ENCODE data around the gene DHRS4L2. TPM values are rescaled to one million over a fixed set of nuclear protein-coding genes. Genes with fewer than 3 reads are reported as not detected.
"Not testable (repeated sequence)": the region's sequence is repeated elsewhere in the genome, so short reads cannot be mapped to it uniquely, and the experiment has no call there.

DHRS4L2 gene
- total and polyA plus RNA-seq, 2 experiments from 2014 or later = 15.2 to 28.4 TPM

DNA sequence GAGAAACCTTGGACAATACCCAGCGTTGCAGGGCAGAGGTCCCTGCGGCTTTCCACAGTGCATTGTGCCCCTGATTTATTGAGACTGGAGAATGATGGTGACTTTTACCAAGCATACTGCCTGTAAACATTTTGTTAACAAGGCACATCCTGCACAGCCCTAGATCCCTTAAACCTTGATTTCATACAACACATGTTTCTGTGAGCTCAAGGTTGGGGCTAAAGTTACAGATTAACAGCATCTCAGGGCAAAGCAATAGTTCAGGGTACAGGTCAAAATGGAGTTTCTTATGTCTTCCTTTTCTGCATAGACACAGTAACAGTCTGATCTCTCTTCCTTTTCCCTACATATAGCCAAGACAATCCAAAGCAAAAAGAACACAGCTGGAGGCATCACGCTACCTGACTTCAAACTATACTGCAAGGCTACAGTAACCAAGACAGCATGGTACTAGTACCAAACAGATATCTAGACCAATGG lies 36.2 kb downstream of the DHRS4L2 start:
- not testable (repeated sequence) for H3K9me3 ChIP-seq (ENCODE audit: low read depth); H2AFZ ChIP-seq; H3K4me3 ChIP-seq; DNase-seq (ENCODE audit: low spot score); H3K27ac ChIP-seq; H4K20me1 ChIP-seq (ENCODE audit: insufficient read depth, poor library complexity, severe bottlenecking); H3K36me3 ChIP-seq (replicated peaks; ENCODE audit: insufficient read depth, low read depth); H3K4me2 ChIP-seq; H3K4me1 ChIP-seq (ENCODE audit: insufficient read depth); H3K27me3 ChIP-seq; H3K9me2 ChIP-seq (replicated peaks; ENCODE audit: insufficient read depth); H3K79me2 ChIP-seq
- WGBS (ENCODE audit: low lambda C conversion rate, missing lambda C conversion rate) = 86% methylated on average over 3 of the region's 3 CpGs

- H3K4me1 ChIP-seq (ENCODE audit: insufficient read depth); H3K27me3 ChIP-seq; H3K9me3 ChIP-seq (ENCODE audit: low read depth); H3K27ac ChIP-seq; H3K4me2 ChIP-seq; DNase-seq (ENCODE audit: low spot score); H3K36me3 ChIP-seq (replicated peaks; ENCODE audit: insufficient read depth, low read depth); H2AFZ ChIP-seq; H3K79me2 ChIP-seq; H3K9me2 ChIP-seq (replicated peaks; ENCODE audit: insufficient read depth); H4K20me1 ChIP-seq (ENCODE audit: insufficient read depth, poor library complexity, severe bottlenecking); H3K4me3 ChIP-seq: not testable (repeated sequence)
- WGBS (ENCODE audit: low lambda C conversion rate, missing lambda C conversion rate) = 82% methylated on average over 2 of the region's 3 CpGs
These were observed 41.0 kb downstream of the DHRS4L2 start for GRCh38 chr14:24029687-24030086.

GRCh38 chr14:24031331-24031730 lies 42.6 kb downstream of the DHRS4L2 start:
- 92% methylated on average over 2 of the region's 2 CpGs for WGBS (ENCODE audit: low lambda C conversion rate, missing lambda C conversion rate)
- H3K4me3 ChIP-seq; H3K9me2 ChIP-seq (replicated peaks; ENCODE audit: insufficient read depth); H3K4me1 ChIP-seq (ENCODE audit: insufficient read depth); H3K27me3 ChIP-seq; H3K27ac ChIP-seq; H4K20me1 ChIP-seq (ENCODE audit: insufficient read depth, poor library complexity, severe bottlenecking); H3K79me2 ChIP-seq; H2AFZ ChIP-seq; H3K9me3 ChIP-seq (ENCODE audit: low read depth); DNase-seq (ENCODE audit: low spot score); H3K4me2 ChIP-seq; H3K36me3 ChIP-seq (replicated peaks; ENCODE audit: insufficient read depth, low read depth): not testable (repeated sequence)

- Histone ChIP-seq H4K20me1 (ENCODE audit: insufficient read depth, poor library complexity, severe bottlenecking) (no peaks in the 10 kb centered on the region), H3K4me2 (no peak overlapping the region), H3K4me3 (no peak overlapping the region), H2AFZ (no peak overlapping the region), H3K9me2 (replicated peaks; ENCODE audit: insufficient read depth) (no peaks in the 10 kb centered on the region), H3K27me3 (no peaks in the 10 kb centered on the region), H3K79me2 (no peaks in the 10 kb centered on the region), H3K36me3 (replicated peaks; ENCODE audit: insufficient read depth, low read depth) (no peaks in the 10 kb centered on the region), H3K9me3 (ENCODE audit: low read depth) (no peaks in the 10 kb centered on the region), H3K4me1 (ENCODE audit: insufficient read depth) (peaks cover 3% of the 10 kb centered on the region), H3K27ac (no peak overlapping the region)
- no peak for TF ChIP-seq EZH2phosphoT487 (IDR thresholded peaks at IDR 0.05; ENCODE audit: low read depth, severe bottlenecking, unreplicated experiment)
- TF ChIP-seq EZH2 (IDR thresholded peaks at IDR 0.05; ENCODE audit: borderline replicate concordance) = no peak
- TF ChIP-seq, protein P1, sequence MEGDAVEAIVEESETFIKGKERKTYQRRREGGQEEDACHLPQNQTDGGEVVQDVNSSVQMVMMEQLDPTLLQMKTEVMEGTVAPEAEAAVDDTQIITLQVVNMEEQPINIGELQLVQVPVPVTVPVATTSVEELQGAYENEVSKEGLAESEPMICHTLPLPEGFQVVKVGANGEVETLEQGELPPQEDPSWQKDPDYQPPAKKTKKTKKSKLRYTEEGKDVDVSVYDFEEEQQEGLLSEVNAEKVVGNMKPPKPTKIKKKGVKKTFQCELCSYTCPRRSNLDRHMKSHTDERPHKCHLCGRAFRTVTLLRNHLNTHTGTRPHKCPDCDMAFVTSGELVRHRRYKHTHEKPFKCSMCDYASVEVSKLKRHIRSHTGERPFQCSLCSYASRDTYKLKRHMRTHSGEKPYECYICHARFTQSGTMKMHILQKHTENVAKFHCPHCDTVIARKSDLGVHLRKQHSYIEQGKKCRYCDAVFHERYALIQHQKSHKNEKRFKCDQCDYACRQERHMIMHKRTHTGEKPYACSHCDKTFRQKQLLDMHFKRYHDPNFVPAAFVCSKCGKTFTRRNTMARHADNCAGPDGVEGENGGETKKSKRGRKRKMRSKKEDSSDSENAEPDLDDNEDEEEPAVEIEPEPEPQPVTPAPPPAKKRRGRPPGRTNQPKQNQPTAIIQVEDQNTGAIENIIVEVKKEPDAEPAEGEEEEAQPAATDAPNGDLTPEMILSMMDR (IDR thresholded peaks at IDR 0.05; ENCODE audit: poor library complexity) = no peak
- no peak for DNase-seq (ENCODE audit: low spot score)
- WGBS (ENCODE audit: low lambda C conversion rate, missing lambda C conversion rate) = 93% methylated on average over 2 of the region's 2 CpGs
These were observed 44.1 kb downstream of the DHRS4L2 start for GRCh38 chr14:24032727-24033418.

DNA sequence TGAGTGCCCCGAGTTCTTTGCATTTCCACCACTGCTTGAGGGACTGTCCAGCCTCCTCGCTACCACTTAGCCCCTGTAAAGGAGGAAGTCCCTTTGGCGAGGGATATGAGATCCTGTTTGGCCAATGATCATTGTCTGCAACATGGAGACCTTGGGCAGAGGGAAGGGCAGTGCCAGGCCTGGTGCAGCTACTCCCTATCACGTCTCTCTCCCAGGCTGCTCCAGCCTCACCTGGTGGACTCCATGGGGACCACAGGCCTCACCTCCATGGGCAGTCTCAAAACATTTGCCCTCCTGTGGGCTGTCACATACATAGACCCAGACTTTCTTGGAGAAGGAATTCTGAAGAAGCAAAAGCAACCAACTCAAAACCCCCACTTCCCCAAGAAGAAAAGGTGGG lies 47.0 kb downstream of the DHRS4L2 start:
- H4K20me1 ChIP-seq (ENCODE audit: insufficient read depth, poor library complexity, severe bottlenecking); H3K4me1 ChIP-seq (ENCODE audit: insufficient read depth); H3K27me3 ChIP-seq; H3K79me2 ChIP-seq; H3K9me3 ChIP-seq (ENCODE audit: low read depth); H3K9me2 ChIP-seq (replicated peaks; ENCODE audit: insufficient read depth); H3K36me3 ChIP-seq (replicated peaks; ENCODE audit: insufficient read depth, low read depth); DNase-seq (ENCODE audit: low spot score); H3K4me3 ChIP-seq: not testable (repeated sequence)
- peak overlapping the region; percentile 95 for H3K27ac ChIP-seq
- 59% methylated on average over 3 of the region's 4 CpGs for WGBS (ENCODE audit: low lambda C conversion rate, missing lambda C conversion rate)
- peak overlapping the region; percentile 90 for H2AFZ ChIP-seq
- peak overlapping the region; percentile 95 for H3K4me2 ChIP-seq

Measured in hepatocyte (in vitro differentiated cells).